ENCODE results near the gene RALGPS2. TPM values are rescaled to one million over a fixed set of nuclear protein-coding genes. Genes with fewer than 3 reads are reported as not detected.
A peak's percentile ranks its signal among the peaks of the same experiment; 100 is the strongest.

RALGPS2 gene
- total and polyA plus RNA-seq, 9 of the 15 experiments (the other 6 are each of a cell fraction or from before 2014, with no cell fraction given), result 0.28 to 6.5 (median 2.6) TPM

DNA sequence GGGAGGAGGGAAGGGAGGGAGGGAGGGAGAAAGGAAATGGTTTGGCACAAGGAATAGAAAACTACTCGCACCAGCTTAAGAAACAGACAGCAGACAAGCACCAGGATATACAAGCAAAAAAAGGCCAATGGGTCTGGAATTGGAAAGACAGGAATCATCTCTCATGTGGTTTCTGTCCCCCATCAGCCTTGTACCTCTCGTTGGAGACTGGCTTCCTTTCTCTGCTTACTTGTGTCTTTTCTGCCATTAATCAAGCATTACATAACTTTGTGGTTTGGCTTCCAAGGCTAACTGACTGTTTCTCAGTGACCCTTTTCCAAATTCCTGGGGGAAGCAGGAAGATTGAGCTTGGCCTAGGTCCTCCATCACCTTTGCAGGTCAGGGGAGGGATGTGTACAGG, 11.8 kb upstream of the RALGPS2 start (continued):
- TF ChIP-seq, protein P1, sequence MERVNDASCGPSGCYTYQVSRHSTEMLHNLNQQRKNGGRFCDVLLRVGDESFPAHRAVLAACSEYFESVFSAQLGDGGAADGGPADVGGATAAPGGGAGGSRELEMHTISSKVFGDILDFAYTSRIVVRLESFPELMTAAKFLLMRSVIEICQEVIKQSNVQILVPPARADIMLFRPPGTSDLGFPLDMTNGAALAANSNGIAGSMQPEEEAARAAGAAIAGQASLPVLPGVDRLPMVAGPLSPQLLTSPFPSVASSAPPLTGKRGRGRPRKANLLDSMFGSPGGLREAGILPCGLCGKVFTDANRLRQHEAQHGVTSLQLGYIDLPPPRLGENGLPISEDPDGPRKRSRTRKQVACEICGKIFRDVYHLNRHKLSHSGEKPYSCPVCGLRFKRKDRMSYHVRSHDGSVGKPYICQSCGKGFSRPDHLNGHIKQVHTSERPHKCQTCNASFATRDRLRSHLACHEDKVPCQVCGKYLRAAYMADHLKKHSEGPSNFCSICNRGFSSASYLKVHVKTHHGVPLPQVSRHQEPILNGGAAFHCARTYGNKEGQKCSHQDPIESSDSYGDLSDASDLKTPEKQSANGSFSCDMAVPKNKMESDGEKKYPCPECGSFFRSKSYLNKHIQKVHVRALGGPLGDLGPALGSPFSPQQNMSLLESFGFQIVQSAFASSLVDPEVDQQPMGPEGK (CRISPR knock-in tag; IDR thresholded peaks at IDR 0.05; ENCODE audit: borderline replicate concordance), result no peak
- TF ChIP-seq HOXB6 (CRISPR knock-in tag; IDR thresholded peaks at IDR 0.05; ENCODE audit: borderline replicate concordance) (no peak), POLR2G (IDR thresholded peaks at IDR 0.05; ENCODE audit: low read depth, low read length) (no peak), HLTF (IDR thresholded peaks at IDR 0.05) (no peak), MYNN (IDR thresholded peaks at IDR 0.05) (no peak), MYNN (CRISPR knock-in tag; IDR thresholded peaks at IDR 0.05) (no peak), EHMT2 (IDR thresholded peaks at IDR 0.05) (no peak), ZNF707 (CRISPR knock-in tag; conservative IDR thresholded peaks at IDR 0.05) (no peak), EWSR1 (IDR thresholded peaks at IDR 0.05; ENCODE audit: borderline replicate concordance, low read depth, partially characterized antibody) (no peak)

DNA sequence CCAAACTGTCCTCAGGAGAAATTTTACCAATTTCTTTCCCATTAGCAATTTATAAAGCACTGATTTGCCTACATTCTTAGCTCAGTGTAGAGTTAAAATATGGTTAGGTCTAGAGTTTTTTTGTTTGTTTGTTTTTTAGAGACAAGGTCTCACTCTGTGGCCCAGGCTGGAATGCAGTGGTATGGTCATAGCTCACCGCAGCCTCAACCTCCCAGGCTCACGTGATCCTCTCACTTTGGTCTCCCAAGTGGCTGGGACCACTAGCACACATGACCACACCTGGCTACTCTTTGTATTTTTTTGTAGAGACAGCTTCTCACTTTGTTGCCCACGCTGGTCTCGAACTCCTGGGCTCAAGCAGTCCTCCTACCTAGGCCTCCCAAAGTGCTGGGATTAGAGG, 10.6 kb upstream of the RALGPS2 start:
- Histone ChIP-seq H3K79me2 (ENCODE audit: control insufficient read depth, insufficient read depth, low read length) (no peaks in the 10 kb centered on the region), H3K27ac (ENCODE audit: extremely low read depth, low read depth, low read length) (no peak overlapping the region), H3K4me1 (replicated peaks in 1 of 2; ENCODE audit: control insufficient read depth in 2 of 2, insufficient read depth in 2 of 2, low read length in 2 of 2) (no peaks in the 10 kb centered on the region), H4K20me1 (replicated peaks; ENCODE audit: control insufficient read depth, insufficient read depth, low read length) (no peaks in the 10 kb centered on the region), H3K27me3 (ENCODE audit: control insufficient read depth in 2 of 2, insufficient read depth in 2 of 2, low read length in 2 of 2) (no peaks in the 10 kb centered on the region), H3K9me3 (replicated peaks; ENCODE audit: control insufficient read depth, insufficient read depth, low read depth, low read length) (no peaks in the 10 kb centered on the region), H3K4me2 (ENCODE audit: insufficient read depth, low read length) (no peak overlapping the region), H3K36me3 (ENCODE audit: control insufficient read depth, insufficient read depth, low read length) (no peaks in the 10 kb centered on the region), H2AFZ (ENCODE audit: low read depth, low read length) (no peak overlapping the region), H3K9me1 (ENCODE audit: control insufficient read depth, insufficient read depth, low read length) (no peaks in the 10 kb centered on the region), H3K9ac (ENCODE audit: insufficient read depth in 1 of 2, low read depth in 2 of 2, low read length in 2 of 2) (no peak overlapping the region), H3K4me3 (no peak overlapping the region)
- ATAC-seq (no peak), FAIRE-seq (no peak), DNase-seq (ENCODE audit: extremely low read depth in 1 of 4, low spot score in 3 of 4) (no peak)
- in situ Hi-C loops (cut with MboI), result no loop called here
- ChIA-PET POLR2A (interaction anchor here (0.8 kb wide), 1 partner anchor 11 kb away, joined by 3 read pairs; the partner anchor contains the start of gene RALGPS2), CTCF (ENCODE audit: low intra/inter-chr PET ratio) (no interaction called here)
- BruUV-seq (replicated peaks), result no TSS peak
- TF ChIP-seq, protein P2, sequence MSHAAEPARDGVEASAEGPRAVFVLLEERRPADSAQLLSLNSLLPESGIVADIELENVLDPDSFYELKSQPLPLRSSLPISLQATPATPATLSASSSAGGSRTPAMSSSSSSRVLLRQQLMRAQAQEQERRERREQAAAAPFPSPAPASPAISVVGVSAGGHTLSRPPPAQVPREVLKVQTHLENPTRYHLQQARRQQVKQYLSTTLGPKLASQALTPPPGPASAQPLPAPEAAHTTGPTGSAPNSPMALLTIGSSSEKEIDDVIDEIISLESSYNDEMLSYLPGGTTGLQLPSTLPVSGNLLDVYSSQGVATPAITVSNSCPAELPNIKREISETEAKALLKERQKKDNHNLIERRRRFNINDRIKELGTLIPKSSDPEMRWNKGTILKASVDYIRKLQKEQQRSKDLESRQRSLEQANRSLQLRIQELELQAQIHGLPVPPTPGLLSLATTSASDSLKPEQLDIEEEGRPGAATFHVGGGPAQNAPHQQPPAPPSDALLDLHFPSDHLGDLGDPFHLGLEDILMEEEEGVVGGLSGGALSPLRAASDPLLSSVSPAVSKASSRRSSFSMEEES (CRISPR knock-in tag; IDR thresholded peaks at IDR 0.05), result 0 out of 2 replicates have a peak, but pooled peaks have one; percentile 3
- TF ChIP-seq, protein P3, sequence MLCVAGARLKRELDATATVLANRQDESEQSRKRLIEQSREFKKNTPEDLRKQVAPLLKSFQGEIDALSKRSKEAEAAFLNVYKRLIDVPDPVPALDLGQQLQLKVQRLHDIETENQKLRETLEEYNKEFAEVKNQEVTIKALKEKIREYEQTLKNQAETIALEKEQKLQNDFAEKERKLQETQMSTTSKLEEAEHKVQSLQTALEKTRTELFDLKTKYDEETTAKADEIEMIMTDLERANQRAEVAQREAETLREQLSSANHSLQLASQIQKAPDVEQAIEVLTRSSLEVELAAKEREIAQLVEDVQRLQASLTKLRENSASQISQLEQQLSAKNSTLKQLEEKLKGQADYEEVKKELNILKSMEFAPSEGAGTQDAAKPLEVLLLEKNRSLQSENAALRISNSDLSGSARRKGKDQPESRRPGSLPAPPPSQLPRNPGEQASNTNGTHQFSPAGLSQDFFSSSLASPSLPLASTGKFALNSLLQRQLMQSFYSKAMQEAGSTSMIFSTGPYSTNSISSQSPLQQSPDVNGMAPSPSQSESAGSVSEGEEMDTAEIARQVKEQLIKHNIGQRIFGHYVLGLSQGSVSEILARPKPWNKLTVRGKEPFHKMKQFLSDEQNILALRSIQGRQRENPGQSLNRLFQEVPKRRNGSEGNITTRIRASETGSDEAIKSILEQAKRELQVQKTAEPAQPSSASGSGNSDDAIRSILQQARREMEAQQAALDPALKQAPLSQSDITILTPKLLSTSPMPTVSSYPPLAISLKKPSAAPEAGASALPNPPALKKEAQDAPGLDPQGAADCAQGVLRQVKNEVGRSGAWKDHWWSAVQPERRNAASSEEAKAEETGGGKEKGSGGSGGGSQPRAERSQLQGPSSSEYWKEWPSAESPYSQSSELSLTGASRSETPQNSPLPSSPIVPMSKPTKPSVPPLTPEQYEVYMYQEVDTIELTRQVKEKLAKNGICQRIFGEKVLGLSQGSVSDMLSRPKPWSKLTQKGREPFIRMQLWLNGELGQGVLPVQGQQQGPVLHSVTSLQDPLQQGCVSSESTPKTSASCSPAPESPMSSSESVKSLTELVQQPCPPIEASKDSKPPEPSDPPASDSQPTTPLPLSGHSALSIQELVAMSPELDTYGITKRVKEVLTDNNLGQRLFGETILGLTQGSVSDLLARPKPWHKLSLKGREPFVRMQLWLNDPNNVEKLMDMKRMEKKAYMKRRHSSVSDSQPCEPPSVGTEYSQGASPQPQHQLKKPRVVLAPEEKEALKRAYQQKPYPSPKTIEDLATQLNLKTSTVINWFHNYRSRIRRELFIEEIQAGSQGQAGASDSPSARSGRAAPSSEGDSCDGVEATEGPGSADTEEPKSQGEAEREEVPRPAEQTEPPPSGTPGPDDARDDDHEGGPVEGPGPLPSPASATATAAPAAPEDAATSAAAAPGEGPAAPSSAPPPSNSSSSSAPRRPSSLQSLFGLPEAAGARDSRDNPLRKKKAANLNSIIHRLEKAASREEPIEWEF (CRISPR knock-in tag; IDR thresholded peaks at IDR 0.05), result no peak
- TF ChIP-seq RAD21 (CRISPR knock-in tag; conservative IDR thresholded peaks at IDR 0.05 in 1 of 2, IDR thresholded peaks at IDR 0.05 in 1 of 2), result no peak
- WGBS (ENCODE audit: insufficient coverage, low coverage, missing lambda C conversion rate), result 0% methylated on average over 4 of the region's 4 CpGs
- intact Hi-C loops (cut with micrococcal nuclease), result no loop called here
